Neuronal stem cell (in vitro differentiated cells): ENCODE data around the gene SLBP. TPM values are rescaled to one million over a fixed set of nuclear protein-coding genes. Genes with fewer than 3 reads are reported as not detected.

Experiments used
- DNase-seq: peaks from one replicate; pipeline ENCODE4 v3.0.0-alpha.2; 2013; ENCODE audit warnings: low spot score
- H2AFZ ChIP-seq: one replicate; pipeline ENCODE4 v1.6.1; 2013; ENCODE audit warnings: mild to moderate bottlenecking, low read length, inconsistent platforms
- H2AK5ac ChIP-seq: 2 replicates; pipeline ENCODE4 v1.6.1; 2013; ENCODE audit warnings: low read depth, mild to moderate bottlenecking, inconsistent platforms, low read length, moderate library complexity, mixed read lengths
- H2BK120ac ChIP-seq: 2 replicates; pipeline ENCODE4 v1.6.1; 2013; ENCODE audit warnings: low read depth, mild to moderate bottlenecking, inconsistent platforms, low read length, moderate library complexity, mixed read lengths
- H2BK12ac ChIP-seq: one replicate; pipeline ENCODE4 v1.6.1; 2013; ENCODE audit warnings: low read length, inconsistent platforms
- H2BK15ac ChIP-seq: 2 replicates; pipeline ENCODE4 v1.6.1; 2013; ENCODE audit warnings: mild to moderate bottlenecking, low read length, inconsistent platforms, mixed read lengths
- H2BK5ac ChIP-seq: one replicate; pipeline ENCODE4 v1.6.1; 2013; ENCODE audit warnings: inconsistent platforms, mild to moderate bottlenecking, low read length, moderate library complexity
- H3K14ac ChIP-seq: one replicate; pipeline ENCODE4 v1.6.1; 2013; ENCODE audit warnings: low read length, inconsistent platforms
- H3K18ac ChIP-seq: 2 replicates; pipeline ENCODE4 v1.6.1; 2013; ENCODE audit warnings: low read length, inconsistent platforms
- H3K23ac ChIP-seq: 2 replicates; pipeline ENCODE4 v1.6.1; 2013; ENCODE audit warnings: low read depth, mild to moderate bottlenecking, mixed read lengths, low read length, inconsistent platforms; ENCODE audit not compliant: poor library complexity
- H3K27ac ChIP-seq: replicated peaks from 3 replicates; pipeline ENCODE4 v1.5.1; 2013; ENCODE audit warnings: low read length, inconsistent platforms
- H3K27me3 ChIP-seq, 3 experiments: 2 replicates each; pipeline ENCODE4 v1.6.1; 2013; ENCODE audit warnings: low read length in 3 of 3, mild to moderate bottlenecking in 2 of 3, inconsistent platforms in 1 of 3, low read depth in 1 of 3, mixed read lengths in 1 of 3, moderate library complexity in 1 of 3; ENCODE audit not compliant: control insufficient read depth in 3 of 3, insufficient read depth in 3 of 3
- H3K36me3 ChIP-seq, 2 donors: replicated peaks in 1 of 2; 2 replicates each; pipeline ENCODE4 v1.6.1; 2013; ENCODE audit warnings: low read length in 2 of 2; ENCODE audit not compliant: control insufficient read depth in 2 of 2, insufficient read depth in 2 of 2
- H3K4ac ChIP-seq: 2 replicates; pipeline ENCODE4 v1.6.1; 2013; ENCODE audit warnings: inconsistent platforms, mild to moderate bottlenecking, low read length, moderate library complexity
- H3K4me1 ChIP-seq, 2 donors: 1 replicate in 1 of 2; 2 replicates in 1 of 2; pipeline ENCODE4 v1.6.1; 2013; ENCODE audit warnings: low read length in 2 of 2, low read depth in 1 of 2; ENCODE audit not compliant: control insufficient read depth in 2 of 2, insufficient read depth in 1 of 2
- H3K4me2 ChIP-seq: one replicate; pipeline ENCODE4 v1.6.1; 2013; ENCODE audit warnings: mild to moderate bottlenecking, low read length, inconsistent platforms; ENCODE audit not compliant: insufficient read depth, poor library complexity, severe bottlenecking
- H3K4me3 ChIP-seq, 2 donors: 2 replicates each; pipeline ENCODE4 v1.5.1; 2013; ENCODE audit warnings: low read length in 2 of 2, mild to moderate bottlenecking in 2 of 2, inconsistent platforms in 1 of 2, moderate library complexity in 1 of 2
- H3K79me1 ChIP-seq: one replicate; pipeline ENCODE4 v1.6.1; 2013; ENCODE audit warnings: low read depth, mild to moderate bottlenecking, inconsistent platforms, low read length, moderate library complexity
- H3K9ac ChIP-seq: one replicate; pipeline ENCODE4 v1.6.1; 2013; ENCODE audit warnings: mild to moderate bottlenecking, low read depth, low read length, inconsistent platforms; ENCODE audit not compliant: poor library complexity
- H3K9me3 ChIP-seq, 2 donors: replicated peaks in 1 of 2; 2 replicates each; pipeline versions ENCODE3 to v1.6.1; 2013; ENCODE audit warnings: low read length in 2 of 2, mild to moderate bottlenecking in 2 of 2, inconsistent platforms in 1 of 2, low read depth in 1 of 2, mixed read lengths in 1 of 2, moderate library complexity in 1 of 2; ENCODE audit not compliant: control insufficient read depth in 2 of 2, insufficient read depth in 1 of 2
- H4K8ac ChIP-seq: one replicate; pipeline ENCODE4 v1.6.1; 2013; ENCODE audit warnings: low read depth, mild to moderate bottlenecking, inconsistent platforms, low read length, moderate library complexity
- H4K91ac ChIP-seq: one replicate; pipeline ENCODE4 v1.6.1; 2013; ENCODE audit warnings: low read length, low read depth, mild to moderate bottlenecking, inconsistent platforms; ENCODE audit not compliant: poor library complexity
- WGBS, 2 donors: extraction: QIAGEN DNeasy Blood & Tissue Kit; methylation state at CpG; one replicate each; pipeline ENCODE4 v1.1.7; 2013; ENCODE audit warnings: missing lambda C conversion rate in 2 of 2, mixed read lengths in 1 of 2; ENCODE audit not compliant: insufficient read length in 2 of 2, insufficient replicate concordance in 1 of 2; ENCODE audit errors: extremely low coverage in 2 of 2; 5-methylcytosine and 5-hydroxymethylcytosine counted together
- small RNA-seq: library from polyadenylated mRNA; stranded (forward); fragments of <200 nt; extraction: miRNeasy Mini kit (QIAGEN cat#:217004); gene quantifications from one replicate; pipeline ENCODE3, GENCODE V24; 2013; ENCODE audit not compliant: insufficient read depth

The SLBP gene

GRCh38 chr4:1644891-1645657 is 67.0 kb downstream of the SLBP start:
- Histone ChIP-seq H2AFZ (peak overlapping the region; percentile 98), H3K9me3 (no peaks in the 10 kb centered on the region), H3K4me1 (peaks cover 7 to 12% of the 10 kb centered on the region in 2 donors), H4K91ac (no peak overlapping the region), H3K23ac (peak overlapping the region; percentile 76), H3K4ac (peak overlapping the region; percentile 94), H2BK15ac (peak overlapping the region; percentile 25), H3K4me2 (peak overlapping the region; percentile 19), H3K9ac (peak overlapping the region; percentile 79), H3K18ac (peak overlapping the region; percentile 94), H3K4me3 (peak overlapping the region in 1 of 2 donors; percentile 31), H2BK5ac (peak overlapping the region; percentile 2), H3K14ac (peak overlapping the region; percentile 92), H3K79me1 (peaks cover 2% of the 10 kb centered on the region), H3K36me3 (no peaks in the 10 kb centered on the region), H4K8ac (no peak overlapping the region), H3K27me3 (no peaks in the 10 kb centered on the region), H2BK120ac (peak overlapping the region; percentile 19), H2BK12ac (peak overlapping the region; percentile 93), H2AK5ac (peak overlapping the region; percentile 25), H3K27ac (peak overlapping the region; percentile 23)
- WGBS, 2 donors, result no CpG with 5 or more reads among the region's 21 CpGs
- peak; percentile 20 for DNase-seq

- H3K9me3 ChIP-seq, result no peaks in the 10 kb centered on the region
- H3K79me1 ChIP-seq, result peaks cover 2% of the 10 kb centered on the region
- peak overlapping the region; percentile 61 for H2BK5ac ChIP-seq
- H3K27ac ChIP-seq, result no peak overlapping the region
- H3K4me1 ChIP-seq, result peaks cover 7 to 12% of the 10 kb centered on the region in 2 donors
- no peak overlapping the region for H3K4me3 ChIP-seq
- H2BK15ac ChIP-seq, result peak overlapping the region; percentile 88
- no peak overlapping the region for H3K4ac ChIP-seq
- no peaks in the 10 kb centered on the region for H3K36me3 ChIP-seq
- no peak overlapping the region for H4K8ac ChIP-seq
- H3K18ac ChIP-seq, result peak overlapping the region; percentile 88
- H2AFZ ChIP-seq, result peak overlapping the region; percentile 98
- peak overlapping the region; percentile 68 for H3K9ac ChIP-seq
- peak overlapping the region; percentile 81 for H2AK5ac ChIP-seq
- H3K23ac ChIP-seq, result peak overlapping the region; percentile 56
- H3K14ac ChIP-seq, result peak overlapping the region; percentile 17
- no peak overlapping the region for H2BK12ac ChIP-seq
- DNase-seq, result no peak
- peaks cover 0 to 4% (median 0%) of the 10 kb centered on the region in 3 experiments for H3K27me3 ChIP-seq
- H4K91ac ChIP-seq, result peak overlapping the region; percentile 61
- no peak overlapping the region for H2BK120ac ChIP-seq
- no CpG with 5 or more reads among the region's 48 CpGs for WGBS, 2 donors
- no peak overlapping the region for H3K4me2 ChIP-seq
Measured at GRCh38 chr4:1643971-1644735, 68.0 kb downstream of the SLBP start.

Small RNAs within 50 kb of the gene (small RNA-seq; reads per million reads assigned to genes)
- gene RF00019, result not detected
